ENCODE results near the gene ZXDA.
"Not testable (repeated sequence)": the region's sequence is repeated elsewhere in the genome, so short reads cannot be mapped to it uniquely, and the experiment has no call there.

The ZXDA gene, protein sequence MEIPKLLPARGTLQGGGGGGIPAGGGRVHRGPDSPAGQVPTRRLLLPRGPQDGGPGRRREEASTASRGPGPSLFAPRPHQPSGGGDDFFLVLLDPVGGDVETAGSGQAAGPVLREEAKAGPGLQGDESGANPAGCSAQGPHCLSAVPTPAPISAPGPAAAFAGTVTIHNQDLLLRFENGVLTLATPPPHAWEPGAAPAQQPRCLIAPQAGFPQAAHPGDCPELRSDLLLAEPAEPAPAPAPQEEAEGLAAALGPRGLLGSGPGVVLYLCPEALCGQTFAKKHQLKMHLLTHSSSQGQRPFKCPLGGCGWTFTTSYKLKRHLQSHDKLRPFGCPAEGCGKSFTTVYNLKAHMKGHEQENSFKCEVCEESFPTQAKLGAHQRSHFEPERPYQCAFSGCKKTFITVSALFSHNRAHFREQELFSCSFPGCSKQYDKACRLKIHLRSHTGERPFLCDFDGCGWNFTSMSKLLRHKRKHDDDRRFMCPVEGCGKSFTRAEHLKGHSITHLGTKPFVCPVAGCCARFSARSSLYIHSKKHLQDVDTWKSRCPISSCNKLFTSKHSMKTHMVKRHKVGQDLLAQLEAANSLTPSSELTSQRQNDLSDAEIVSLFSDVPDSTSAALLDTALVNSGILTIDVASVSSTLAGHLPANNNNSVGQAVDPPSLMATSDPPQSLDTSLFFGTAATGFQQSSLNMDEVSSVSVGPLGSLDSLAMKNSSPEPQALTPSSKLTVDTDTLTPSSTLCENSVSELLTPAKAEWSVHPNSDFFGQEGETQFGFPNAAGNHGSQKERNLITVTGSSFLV

DNA sequence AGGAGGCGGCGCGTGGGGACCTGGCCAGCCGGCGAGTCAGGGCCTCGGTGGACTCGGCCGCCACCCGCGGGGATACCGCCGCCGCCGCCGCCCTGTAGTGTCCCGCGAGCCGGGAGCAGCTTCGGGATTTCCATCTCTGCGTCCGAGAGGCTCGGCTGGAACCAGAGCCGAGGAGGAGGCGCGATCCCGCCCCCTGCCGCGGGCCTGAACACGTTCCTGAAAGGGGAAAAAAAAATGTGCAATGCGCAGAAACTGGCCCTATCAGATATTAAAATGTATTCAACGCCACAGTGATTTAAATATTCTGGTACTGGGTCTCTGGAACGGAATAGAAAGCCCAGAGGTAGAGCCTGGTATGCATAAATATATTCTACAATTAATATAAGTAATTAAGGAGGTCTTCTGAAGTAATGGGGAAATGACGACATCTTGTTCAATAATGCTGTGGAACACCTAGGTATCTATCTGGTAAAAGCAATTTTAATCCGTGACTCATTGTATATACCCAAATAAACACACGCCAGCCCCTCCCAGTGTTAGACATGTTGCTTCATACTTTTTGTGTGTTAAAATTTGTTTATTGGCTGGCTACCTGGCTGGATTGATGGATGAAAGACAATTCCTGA, at the start of gene ZXDA:
ZXDA (minus strand) TSS at position 172 of the 626 bp plus-strand sequence; CDS start at position 134, 38 bp downstream.
- not testable (repeated sequence) for DNase-seq (ENCODE audit: low spot score)
- peak within 1 kb of the TSS; percentile 74 for H3K4me3 ChIP-seq
- H3K27ac ChIP-seq: peak within 1 kb of the TSS; percentile 87 to 91

DNA sequence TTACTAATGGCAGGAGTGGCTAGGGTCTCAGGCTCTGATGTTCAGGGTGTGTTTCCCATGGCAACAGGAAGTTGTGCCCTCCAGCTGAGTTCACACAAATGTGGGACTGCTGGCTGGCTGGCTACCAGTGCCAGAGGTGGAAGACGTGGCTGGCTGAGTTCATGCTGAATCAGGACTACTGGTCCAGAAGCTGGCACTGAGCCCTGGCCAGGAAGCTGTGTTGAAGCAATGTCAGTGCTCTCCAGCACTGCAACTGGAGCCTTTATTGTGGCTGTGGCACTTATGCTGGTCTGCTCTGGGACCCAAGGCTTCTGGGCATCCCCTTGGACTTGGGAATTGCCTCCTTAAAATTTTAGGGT, 42.0 kb upstream of the ZXDA start:
- TF ChIP-seq CTCF (IDR thresholded peaks at IDR 0.05): no peak
- Histone ChIP-seq H3K4me3 (no peak overlapping the region), H3K27ac (no peak overlapping the region)
- no peak for DNase-seq (ENCODE audit: low spot score)

GRCh38 chrX:57951666-57952319, 41.5 kb upstream of the ZXDA start:
- no peak for DNase-seq (ENCODE audit: low spot score)
- H3K4me3 ChIP-seq: no peak overlapping the region
- TF ChIP-seq CTCF (IDR thresholded peaks at IDR 0.05): no peak
- H3K27ac ChIP-seq: peak overlapping the region in 1 of 2 donors; percentile 16

- no peak overlapping the region for H3K27ac ChIP-seq
- no peak for DNase-seq (ENCODE audit: low spot score)
- no peak overlapping the region for H3K4me3 ChIP-seq
- TF ChIP-seq CTCF (IDR thresholded peaks at IDR 0.05): no peak
Measured at GRCh38 chrX:57933321-57933720, 23.1 kb upstream of the ZXDA start.

DNA sequence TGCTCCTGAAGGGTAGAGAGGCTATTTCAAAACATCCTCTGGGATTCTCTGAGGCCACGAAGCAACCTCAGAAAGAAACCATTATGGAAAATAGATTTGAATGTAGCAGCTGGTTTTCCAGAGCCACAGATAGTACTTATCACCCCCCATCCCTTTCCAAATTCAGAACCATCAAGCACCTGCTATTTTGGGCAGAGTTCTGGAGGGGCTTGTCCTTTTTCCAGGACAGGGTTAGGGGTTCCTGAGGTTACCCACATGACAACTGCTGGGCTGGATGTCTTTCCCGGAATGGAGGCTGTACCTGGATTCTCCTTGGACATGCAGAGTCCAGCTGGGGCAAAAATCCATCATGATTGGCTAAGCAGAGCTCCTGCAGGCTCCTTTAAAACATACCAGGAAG, 22.0 kb upstream of the ZXDA start:
- no peak for TF ChIP-seq CTCF (IDR thresholded peaks at IDR 0.05)
- no peak for DNase-seq (ENCODE audit: low spot score)
- no peak overlapping the region for H3K4me3 ChIP-seq
- H3K27ac ChIP-seq: no peak overlapping the region

DNA sequence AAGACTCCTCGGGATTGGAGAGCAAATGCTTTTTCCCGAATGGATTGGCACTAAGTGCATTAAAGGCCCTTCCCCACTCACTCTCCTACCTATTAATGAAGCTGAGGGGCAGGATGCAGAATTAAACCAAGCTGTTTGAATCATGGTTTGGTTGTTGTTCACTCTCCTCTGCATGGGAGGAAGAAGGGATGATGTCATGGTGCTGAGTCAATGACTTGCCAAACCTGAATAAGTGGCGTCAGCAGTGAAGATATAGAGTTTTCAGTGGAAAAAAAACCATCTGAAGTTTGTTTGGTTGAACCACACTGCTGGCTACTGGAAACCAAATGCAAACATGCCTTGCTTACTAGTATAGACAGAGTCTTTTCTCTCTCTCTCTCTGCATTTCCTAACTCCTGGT, 19.8 kb upstream of the ZXDA start:
- no peak overlapping the region for H3K27ac ChIP-seq
- no peak for TF ChIP-seq CTCF (IDR thresholded peaks at IDR 0.05)

DNA sequence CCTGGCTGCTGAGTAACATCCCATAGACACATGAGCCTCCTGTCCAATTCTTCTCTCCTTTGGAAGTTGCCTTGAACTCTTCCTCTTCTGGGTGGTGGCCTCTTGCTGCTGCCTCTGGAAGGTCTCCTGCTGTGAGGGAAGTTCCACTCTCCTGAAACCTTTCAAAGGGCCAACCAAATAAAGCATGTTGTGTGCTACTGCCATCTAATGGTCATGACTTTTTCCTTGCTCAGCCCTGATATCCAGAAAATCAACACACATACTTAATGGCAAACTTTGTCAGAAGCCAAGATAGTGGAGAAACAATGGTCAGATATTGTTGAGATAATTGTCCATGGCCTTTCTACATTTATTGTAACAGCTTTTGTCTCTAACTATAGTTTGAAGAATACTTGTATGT, 19.1 kb upstream of the ZXDA start:
- no peak for TF ChIP-seq CTCF (IDR thresholded peaks at IDR 0.05)
- Histone ChIP-seq H3K4me3 (no peak overlapping the region), H3K27ac (no peak overlapping the region)
- no peak for DNase-seq (ENCODE audit: low spot score)

More for the DNA sequence above, 19.8 kb upstream of the ZXDA start:
- H3K4me3 ChIP-seq: no peak overlapping the region
- no peak for DNase-seq (ENCODE audit: low spot score)

Measured in coronary artery (tissue), 2 donors.